Astrocyte of the spinal cord (primary cell): ENCODE data around the gene HJV.
A peak's percentile ranks its signal among the peaks of the same experiment; 100 is the strongest.

ENCODE experiments used
- DNase-seq: peaks from one replicate; pipeline ENCODE4 v3.0.0; 2011; ENCODE audit warnings: low read depth, low spot score
- H3K4me3 ChIP-seq: 2 replicates; pipeline ENCODE4 v1.5.1; 2011; ENCODE audit warnings: low read depth, mild to moderate bottlenecking, low read length, moderate library complexity
- CTCF ChIP-seq: IDR thresholded peaks from 2 replicates; pipeline ENCODE4 v1.5.1; 2012; ENCODE audit warnings: low read depth, mild to moderate bottlenecking, low read length, inconsistent platforms
- in situ Hi-C: cut with HindIII; loops from 2 replicates; pipeline ENCODE4 v1.10.0; 2017; ENCODE audit warnings: low sequenced_read_pairs

Gene HJV

GRCh38 chr1:146046664-146047063 lies 25.1 kb upstream of the HJV start:
- H3K4me3 ChIP-seq = no peak overlapping the region
- in situ Hi-C loops = no loop called here
- TF ChIP-seq CTCF = no peak
- DNase-seq = no peak

- DNase-seq = no peak
- no peak for TF ChIP-seq CTCF
- in situ Hi-C loops = no loop called here
- H3K4me3 ChIP-seq = peak overlapping the region; percentile 8
These were observed 18.3 kb upstream of the HJV start for GRCh38 chr1:146039844-146040194.

GRCh38 chr1:146036965-146037646 lies 15.6 kb upstream of the HJV start:
- peak overlapping the region; percentile 58 for H3K4me3 ChIP-seq
- peak; percentile 91 for DNase-seq
- no peak for TF ChIP-seq CTCF
- in situ Hi-C loops = no loop called here

GRCh38 chr1:146036241-146036964 lies 14.9 kb upstream of the HJV start:
- TF ChIP-seq CTCF = no peak
- DNase-seq = peak; percentile 79
- in situ Hi-C loops = no loop called here
- peak overlapping the region; percentile 58 for H3K4me3 ChIP-seq

GRCh38 chr1:146035048-146035423 lies 13.5 kb upstream of the HJV start:
- DNase-seq = no peak
- in situ Hi-C loops = no loop called here

GRCh38 chr1:146032631-146033219 lies 11.2 kb upstream of the HJV start:
- H3K4me3 ChIP-seq = no peak overlapping the region
- peak; percentile 56 for DNase-seq
- in situ Hi-C loops = no loop called here
- peak; percentile 54 for TF ChIP-seq CTCF

More at GRCh38 chr1:146035048-146035423, 13.5 kb upstream of the HJV start:
- TF ChIP-seq CTCF = no peak
- peak overlapping the region; percentile 31 for H3K4me3 ChIP-seq
